NCI-H345 treated with DMSO at 0.1 percent for 48 hours (cell line): ENCODE data around the gene DLX1.
"Not testable (repeated sequence)": the region's sequence is repeated elsewhere in the genome, so short reads cannot be mapped to it uniquely, and the experiment has no call there.

Source experiments
- DNase-seq: peaks from one replicate; lab custom pipeline; 2025; ENCODE audit not compliant: unreplicated experiment; lab: John Stamatoyannopoulos, UW

Gene DLX1

GRCh38 chr2:172109256-172109987 is 24.1 kb downstream of the DLX1 start:
- no peak for DNase-seq

DNA sequence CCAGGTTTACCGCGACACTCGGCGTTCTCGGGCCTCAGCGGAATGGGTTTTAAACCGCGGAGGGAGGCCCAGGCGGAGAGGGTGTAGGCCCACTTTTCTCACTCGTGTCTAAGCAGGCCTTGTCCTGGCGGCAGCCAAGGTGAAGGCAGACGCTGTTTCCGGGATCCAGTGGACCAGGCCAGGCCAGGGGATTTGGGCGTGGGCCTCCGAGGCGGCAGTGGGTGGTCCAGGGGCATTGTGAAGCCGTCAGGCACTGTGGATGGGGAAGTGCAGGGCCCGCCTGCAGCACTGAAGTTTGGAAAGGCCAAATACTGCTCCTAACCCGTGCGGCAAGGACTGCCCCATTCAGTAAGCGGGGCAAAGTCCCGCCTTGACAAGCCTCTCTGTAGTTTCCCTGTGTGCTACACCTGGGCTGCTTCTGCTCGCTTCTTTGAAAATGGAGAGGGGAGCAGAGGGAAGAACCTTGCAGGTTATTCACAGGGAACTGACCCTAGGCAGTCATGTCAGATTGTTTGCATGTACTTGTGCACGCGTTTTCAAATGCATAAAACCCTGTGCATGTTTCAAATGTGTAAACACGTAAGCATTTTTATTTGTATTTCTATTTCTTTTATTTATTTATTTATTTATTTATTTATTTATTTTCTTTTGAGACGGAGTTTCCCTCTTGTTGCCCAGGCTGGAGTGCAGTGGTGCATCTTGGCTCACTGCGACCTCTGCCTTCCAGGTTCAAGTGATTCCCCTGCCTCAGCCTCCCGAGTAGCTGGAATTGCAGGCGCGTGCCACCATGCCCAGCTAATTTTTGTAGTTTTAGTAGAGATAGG is 24.9 kb downstream of the DLX1 start:
- no peak for DNase-seq

DNA sequence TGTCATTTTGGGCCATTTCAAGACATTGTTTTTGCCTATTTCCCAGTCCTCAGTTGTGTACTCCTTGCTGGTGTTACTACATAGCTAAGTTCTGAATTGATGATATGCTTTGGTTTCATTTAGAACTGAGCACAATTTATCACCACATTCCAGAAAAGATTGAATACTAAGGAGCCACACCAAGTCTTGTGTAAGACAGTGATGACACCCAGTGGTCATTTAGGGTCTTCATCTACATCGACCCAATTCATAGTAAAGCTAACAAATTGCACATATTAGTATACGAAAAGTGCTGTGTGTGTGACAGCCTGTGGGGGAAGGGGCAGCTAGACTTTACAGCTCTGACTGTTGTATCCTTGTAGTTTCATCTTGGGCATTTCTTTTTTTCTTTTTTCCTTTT is 28.3 kb downstream of the DLX1 start:
- no peak for DNase-seq

GRCh38 chr2:172114176-172114575 is 28.9 kb downstream of the DLX1 start:
- not testable (repeated sequence) for DNase-seq

GRCh38 chr2:172114579-172114978 is 29.3 kb downstream of the DLX1 start:
- no peak for DNase-seq

GRCh38 chr2:172116107-172116506 is 30.8 kb downstream of the DLX1 start:
- no peak for DNase-seq

- DNase-seq, result no peak
Observed at GRCh38 chr2:172119089-172119488, 33.8 kb downstream of the DLX1 start.

DNA sequence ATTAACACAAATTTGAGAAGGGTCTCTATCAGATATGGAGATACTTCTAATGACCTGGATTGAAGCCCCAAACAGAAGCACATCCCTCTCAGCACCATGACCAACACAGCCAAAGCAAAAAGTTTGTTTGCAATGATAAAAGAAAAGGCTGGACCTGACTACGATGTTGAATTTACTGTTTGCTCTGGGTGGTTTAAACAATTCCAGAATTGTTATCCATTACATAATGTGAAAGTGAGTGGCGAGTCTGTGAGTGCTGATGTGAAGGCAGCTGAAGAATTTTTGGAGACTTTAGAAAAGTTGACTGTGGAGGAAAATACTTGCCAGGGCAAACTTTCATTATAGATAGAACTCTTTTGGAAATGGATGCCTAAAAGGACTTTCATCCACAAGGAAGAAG is 34.8 kb downstream of the DLX1 start:
- DNase-seq, result no peak

- no peak for DNase-seq
Observed at GRCh38 chr2:172128484-172128883, 43.2 kb downstream of the DLX1 start.

DNA sequence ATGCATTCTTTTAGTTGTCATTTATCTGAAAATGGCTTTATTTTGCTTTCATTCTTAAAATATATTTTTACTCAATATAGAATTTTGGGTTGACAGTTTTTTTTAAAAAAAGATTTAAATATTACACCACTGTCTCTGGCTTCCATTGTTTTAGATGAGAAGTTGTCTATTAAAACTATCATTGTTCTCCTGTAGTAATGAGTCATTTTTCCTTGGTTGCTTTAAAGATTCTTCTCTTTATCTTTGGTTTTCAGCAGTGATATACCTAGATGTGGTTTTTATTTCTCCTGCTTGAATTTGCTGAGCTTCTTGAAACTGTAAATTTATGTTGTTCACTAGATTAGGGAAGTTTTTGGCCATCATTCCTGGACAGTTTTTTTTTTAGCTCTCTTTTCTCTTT is 44.1 kb downstream of the DLX1 start:
- no peak for DNase-seq

- no peak for DNase-seq
Observed at GRCh38 chr2:172131713-172132555, 46.6 kb downstream of the DLX1 start.

DNA sequence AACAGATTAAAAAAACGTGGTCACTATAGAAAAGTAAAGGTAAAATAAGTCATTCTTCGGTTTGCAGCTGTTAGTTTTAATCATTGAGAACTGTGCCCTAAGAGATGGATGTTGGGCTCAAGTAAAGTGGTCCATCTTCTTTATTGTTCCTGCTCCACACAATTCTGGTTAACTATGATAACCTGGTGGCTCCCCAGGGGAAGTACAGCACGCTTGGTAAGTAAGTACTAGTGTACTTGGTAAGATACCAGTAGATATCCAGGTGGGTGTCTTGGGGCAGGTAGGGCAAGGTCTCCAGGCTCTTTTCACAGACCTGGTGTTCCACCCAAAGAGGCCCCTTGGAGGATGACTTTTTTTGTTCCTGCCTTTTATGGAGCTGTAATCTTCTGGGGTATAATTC is 49.0 kb downstream of the DLX1 start:
- no peak for DNase-seq

GRCh38 chr2:172135446-172135845 is 50.1 kb downstream of the DLX1 start:
- DNase-seq, result no peak

- no peak for DNase-seq
Observed at GRCh38 chr2:172137109-172137508, 51.8 kb downstream of the DLX1 start.

DNA sequence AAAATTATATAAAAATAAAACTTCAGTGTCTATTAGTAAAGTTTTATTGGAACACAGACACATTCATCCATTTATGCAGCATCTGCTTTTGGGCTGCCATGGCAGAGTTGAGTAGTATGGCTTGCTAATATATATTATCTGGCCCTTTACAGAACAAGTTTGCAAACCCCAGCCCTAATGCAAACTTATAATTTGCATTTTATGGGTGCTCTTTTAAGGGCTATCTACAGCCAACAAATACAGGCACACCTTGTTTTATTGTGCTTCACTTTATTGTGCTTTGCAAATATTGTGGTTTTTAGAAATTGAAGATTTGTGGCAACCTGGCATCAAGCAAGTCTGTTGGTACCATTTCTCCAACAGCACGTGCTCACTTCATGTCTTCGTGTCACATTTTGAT is 52.6 kb downstream of the DLX1 start:
- no peak for DNase-seq

GRCh38 chr2:172138727-172139126 is 53.4 kb downstream of the DLX1 start:
- not testable (repeated sequence) for DNase-seq
